Measurements from ENCODE around the gene PKD1.

DNA sequence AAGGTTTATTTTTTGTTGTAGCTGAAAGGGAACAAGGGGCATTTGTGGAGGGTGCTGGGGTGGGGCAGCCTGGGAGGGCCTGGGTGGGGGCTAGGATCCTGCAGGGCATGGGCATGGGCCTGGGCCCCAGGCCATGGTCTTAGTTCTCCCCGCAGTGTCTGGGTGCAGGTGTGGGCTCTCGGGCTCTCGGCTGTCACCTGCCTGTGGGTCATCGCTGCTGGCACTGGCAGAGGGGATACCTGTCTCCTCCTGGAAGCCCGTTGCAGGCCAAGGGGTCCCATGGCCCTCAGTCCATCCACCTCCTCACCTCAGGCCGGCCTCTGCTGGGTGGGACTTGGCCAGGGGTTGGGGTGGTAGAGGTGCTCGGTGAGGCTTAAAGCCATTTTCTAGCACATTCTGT, 57.6 kb downstream of the PKD1 start:
- TF ChIP-seq, protein P1, sequence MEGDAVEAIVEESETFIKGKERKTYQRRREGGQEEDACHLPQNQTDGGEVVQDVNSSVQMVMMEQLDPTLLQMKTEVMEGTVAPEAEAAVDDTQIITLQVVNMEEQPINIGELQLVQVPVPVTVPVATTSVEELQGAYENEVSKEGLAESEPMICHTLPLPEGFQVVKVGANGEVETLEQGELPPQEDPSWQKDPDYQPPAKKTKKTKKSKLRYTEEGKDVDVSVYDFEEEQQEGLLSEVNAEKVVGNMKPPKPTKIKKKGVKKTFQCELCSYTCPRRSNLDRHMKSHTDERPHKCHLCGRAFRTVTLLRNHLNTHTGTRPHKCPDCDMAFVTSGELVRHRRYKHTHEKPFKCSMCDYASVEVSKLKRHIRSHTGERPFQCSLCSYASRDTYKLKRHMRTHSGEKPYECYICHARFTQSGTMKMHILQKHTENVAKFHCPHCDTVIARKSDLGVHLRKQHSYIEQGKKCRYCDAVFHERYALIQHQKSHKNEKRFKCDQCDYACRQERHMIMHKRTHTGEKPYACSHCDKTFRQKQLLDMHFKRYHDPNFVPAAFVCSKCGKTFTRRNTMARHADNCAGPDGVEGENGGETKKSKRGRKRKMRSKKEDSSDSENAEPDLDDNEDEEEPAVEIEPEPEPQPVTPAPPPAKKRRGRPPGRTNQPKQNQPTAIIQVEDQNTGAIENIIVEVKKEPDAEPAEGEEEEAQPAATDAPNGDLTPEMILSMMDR (IDR thresholded peaks at IDR 0.05) = no peak
- TF ChIP-seq ZFX (IDR thresholded peaks at IDR 0.05; ENCODE audit: borderline replicate concordance) = no peak
